Uterus (tissue), 4 donors: Measurements from ENCODE around the gene ADCY2. TPM values are rescaled to one million over a fixed set of nuclear protein-coding genes. Genes with fewer than 3 reads are reported as not detected.

Experiments used
- DNase-seq, 2 donors: peaks; one replicate each; pipeline ENCODE4 v3.0.0-alpha.2; 2019 to 2020
- H3K27ac ChIP-seq, 2 donors: fragments of 200-600 bp; sonication (generic); 1 replicate in 1 of 2; 2 replicates in 1 of 2; pipeline ENCODE4 v1.5.1; 2016 to 2018
- H3K27me3 ChIP-seq, 2 donors: fragments of 200-600 bp; sonication (generic); one replicate each; pipeline ENCODE4 v1.5.1; 2018 to 2019; ENCODE audit warnings: control low read depth in 1 of 2
- H3K36me3 ChIP-seq, 2 donors: fragments of 200-600 bp; sonication (generic); one replicate each; pipeline ENCODE4 v1.5.1; 2019; ENCODE audit warnings: control low read depth in 1 of 2
- H3K4me1 ChIP-seq, 2 donors: fragments of 200-600 bp; sonication (generic); one replicate each; pipeline ENCODE4 v1.5.1; 2018 to 2019; ENCODE audit warnings: control low read depth in 1 of 2
- H3K4me3 ChIP-seq, 2 donors: fragments of 200-600 bp; sonication (generic); 1 replicate in 1 of 2; 2 replicates in 1 of 2; pipeline ENCODE4 v1.5.1; 2018 to 2019; ENCODE audit warnings: mild to moderate bottlenecking in 1 of 2
- H3K9me3 ChIP-seq, 2 donors: fragments of 200-600 bp; sonication (generic); one replicate each; pipeline ENCODE4 v1.5.1; 2019; ENCODE audit warnings: control low read depth in 1 of 2
- CTCF ChIP-seq, 4 experiments: fragments of 200-600 bp in 2 of 4; fragments of 450-650 bp in 2 of 4; sonication (generic) in 2 of 4; IDR thresholded peaks; one replicate each; pipeline ENCODE4 v1.5.1; 2016 to 2019; ENCODE audit warnings: antibody characterized with exemption in 4 of 4, mild to moderate bottlenecking in 2 of 4, moderate library complexity in 1 of 4
- POLR2A ChIP-seq, 2 donors: fragments of 450-650 bp; IDR thresholded peaks; one replicate each; pipeline ENCODE4 v1.6.1; 2016; ENCODE audit warnings: antibody characterized with exemption in 2 of 2, mild to moderate bottlenecking in 1 of 2, moderate library complexity in 1 of 2
- intact Hi-C: fragments of 100-400 bp; cut with DNase I; formaldehyde crosslinking; loops from one replicate; pipeline ENCODE4 v1.15.1; 2023; ENCODE audit warnings: low total_unique reads
- total RNA-seq, 4 donors: library from RNA; depleted of rRNA in 3 of 4; stranded (reverse); fragments of >200 nt in 3 of 4; gene quantifications; one replicate each; pipeline versions ENCODE4 v1.1.0 to v1.2.4, GENCODE V29; 2014 to 2023
- donor health status: DM: yes; HTN: yes; CAD: no.

Gene ADCY2
- total RNA-seq, 4 donors from 2014 or later = 3.8 to 25.3 (median 4.5) TPM

DNA sequence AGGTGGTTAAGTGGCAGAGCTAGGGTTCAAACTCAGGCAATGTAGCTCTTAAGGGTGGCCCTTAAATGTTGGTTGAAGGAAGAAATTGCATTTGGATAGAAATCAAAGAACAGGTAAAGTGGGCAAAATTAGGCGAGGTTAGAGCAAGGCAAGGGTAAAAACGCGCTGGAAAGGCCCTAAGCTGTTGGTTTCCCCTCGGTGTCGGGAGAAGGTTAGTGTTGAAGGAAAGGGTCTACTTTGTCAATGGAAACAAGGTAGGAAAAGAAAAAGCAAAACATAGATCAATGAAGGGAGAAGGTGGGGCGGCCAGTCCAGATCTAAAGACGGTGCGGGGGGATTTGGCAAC, 472.5 kb downstream of the ADCY2 start:
- DNase-seq = no peak
- TF ChIP-seq POLR2A (IDR thresholded peaks at IDR 0.05) (no peak), CTCF (IDR thresholded peaks at IDR 0.05) (no peak)
- H3K4me3 ChIP-seq = peak overlapping the region; percentile 62 to 67
- H3K9me3 ChIP-seq = no peaks in the 10 kb centered on the region
- H3K36me3 ChIP-seq = no peaks in the 10 kb centered on the region
- H3K4me1 ChIP-seq = peaks cover 0 to 9% of the 10 kb centered on the region in 2 donors
- H3K27me3 ChIP-seq = no peaks in the 10 kb centered on the region
- H3K27ac ChIP-seq = peak overlapping the region; percentile 13 to 66
- intact Hi-C loops = no loop called here

DNA sequence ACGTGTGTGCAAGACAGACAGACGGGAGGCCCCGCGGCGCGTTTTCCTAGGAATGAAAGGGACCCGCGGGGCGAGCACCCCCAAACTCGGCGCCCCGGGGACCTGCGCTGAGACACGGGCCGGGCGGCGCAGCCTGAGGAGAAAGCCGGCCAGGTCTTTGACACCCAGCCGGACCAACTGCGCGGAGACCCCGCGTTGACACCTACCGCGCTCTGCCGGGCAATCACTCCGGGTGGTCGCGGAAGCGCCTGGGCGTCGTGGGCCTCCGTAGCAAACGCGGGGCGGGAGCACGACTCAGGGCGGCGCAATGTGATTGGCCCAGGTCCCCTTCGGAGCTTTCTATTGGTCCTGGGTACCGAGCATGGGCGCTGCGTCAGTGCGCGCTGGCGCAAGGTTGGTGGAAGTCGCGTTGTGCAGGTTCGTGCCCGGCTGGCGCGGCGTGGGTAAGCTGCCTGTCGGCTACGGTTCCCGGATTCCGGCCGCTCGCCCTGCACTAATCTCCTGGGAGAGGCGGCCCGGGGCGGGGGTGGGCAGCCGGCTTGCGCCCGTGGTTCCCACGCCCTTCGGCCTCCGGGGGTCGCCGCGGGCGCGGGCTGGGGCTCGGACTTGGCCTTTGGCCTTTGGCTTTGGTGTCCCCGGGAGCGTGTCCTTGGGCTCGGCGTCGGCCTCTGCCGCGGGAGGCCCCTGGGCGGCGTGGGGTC, 473.0 kb downstream of the ADCY2 start, which contains the start of the genes FASTKD3 and MTRR:
TSS of gene FASTKD3 (minus strand) at position 259 of the 701 bp plus-strand sequence. CDS start 948 bp downstream, outside the sequence.
TSS of gene MTRR (plus strand) at position 376 of the 701 bp plus-strand sequence. CDS start 1,647 bp downstream, outside the sequence.
- peak within 1 kb of the TSS; percentile 51 to 66 for H3K27ac ChIP-seq
- peak within 1 kb of the TSS; percentile 62 to 67 for H3K4me3 ChIP-seq
- intact Hi-C loops = no loop called here
- peak; percentile 90 for DNase-seq
- H3K4me1 ChIP-seq = peaks cover 0 to 9% of the 10 kb centered on the region in 2 donors
- TF ChIP-seq CTCF (IDR thresholded peaks at IDR 0.05) (peak in 1 of 4 experiments; percentile 9), POLR2A (IDR thresholded peaks at IDR 0.05) (peak; percentile 17 to 62)
- H3K36me3 ChIP-seq = no peaks in the 10 kb centered on the region
- H3K27me3 ChIP-seq = no peaks in the 10 kb centered on the region
- H3K9me3 ChIP-seq = no peaks in the 10 kb centered on the region

- Histone ChIP-seq H3K4me1 (peaks cover 0 to 9% of the 10 kb centered on the region in 2 donors), H3K36me3 (no peaks in the 10 kb centered on the region), H3K27ac (peak overlapping the region; percentile 51 to 66), H3K9me3 (no peaks in the 10 kb centered on the region), H3K27me3 (no peaks in the 10 kb centered on the region), H3K4me3 (peak overlapping the region; percentile 62 to 67)
- DNase-seq = no peak
- intact Hi-C loops = no loop called here
- TF ChIP-seq CTCF (IDR thresholded peaks at IDR 0.05) (no peak), POLR2A (IDR thresholded peaks at IDR 0.05) (no peak)
These were observed 473.7 kb downstream of the ADCY2 start for GRCh38 chr5:7869474-7870136.

- TF ChIP-seq POLR2A (IDR thresholded peaks at IDR 0.05) (no peak), CTCF (IDR thresholded peaks at IDR 0.05) (no peak)
These were observed 475.7 kb downstream of the ADCY2 start for GRCh38 chr5:7871653-7872052.

More at GRCh38 chr5:7871653-7872052, 475.7 kb downstream of the ADCY2 start:
- intact Hi-C loops = no loop called here
- H3K27me3 ChIP-seq = no peaks in the 10 kb centered on the region
- no peaks in the 10 kb centered on the region for H3K36me3 ChIP-seq
- DNase-seq = no peak
- H3K9me3 ChIP-seq = no peaks in the 10 kb centered on the region
- no peak overlapping the region for H3K4me3 ChIP-seq
- H3K27ac ChIP-seq = no peak overlapping the region
- peaks cover 0 to 9% of the 10 kb centered on the region in 2 donors for H3K4me1 ChIP-seq
